ENCODE data around the gene LEAP2.
A peak's percentile ranks its signal among the peaks of the same experiment; 100 is the strongest.

The LEAP2 gene

DNA sequence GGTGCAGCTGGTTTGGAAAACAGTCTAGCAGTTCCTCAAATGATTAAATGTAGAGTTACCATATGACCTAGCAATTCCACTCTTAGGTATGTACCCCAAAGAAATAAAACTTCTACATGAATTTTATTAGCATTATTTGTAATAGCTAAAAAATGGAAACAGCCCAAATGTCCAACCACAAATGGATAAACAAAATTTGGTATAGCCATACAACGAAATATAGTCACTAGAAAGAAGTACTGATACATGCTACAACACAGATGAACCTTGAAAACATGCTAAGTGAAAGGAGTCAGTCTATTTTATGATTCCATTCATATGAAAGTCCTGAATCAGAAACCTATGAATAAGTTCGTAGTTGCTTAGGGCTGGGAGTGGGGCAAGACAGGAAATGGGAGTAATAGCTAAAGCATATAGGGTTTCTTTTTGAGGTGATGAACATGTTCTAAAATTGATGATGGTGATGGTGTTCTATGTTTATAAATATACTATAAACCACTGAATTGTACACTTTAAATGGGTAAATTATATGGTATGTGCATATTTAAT is 13.5 kb upstream of the LEAP2 start:
- peaks cover under 1% of the 10 kb centered on the region for H3K27me3 Mint-ChIP-seq
- H3K4me1 Mint-ChIP-seq (ENCODE audit: low read depth) = peaks cover 2% of the 10 kb centered on the region
- DNase-seq = no peak
- no peak overlapping the region for H3K4me3 Mint-ChIP-seq
- H3K36me3 Mint-ChIP-seq (ENCODE audit: low read depth) = no peaks in the 10 kb centered on the region
- H3K27ac Mint-ChIP-seq = no peak overlapping the region
- H3K9me3 Mint-ChIP-seq = no peaks in the 10 kb centered on the region

DNA sequence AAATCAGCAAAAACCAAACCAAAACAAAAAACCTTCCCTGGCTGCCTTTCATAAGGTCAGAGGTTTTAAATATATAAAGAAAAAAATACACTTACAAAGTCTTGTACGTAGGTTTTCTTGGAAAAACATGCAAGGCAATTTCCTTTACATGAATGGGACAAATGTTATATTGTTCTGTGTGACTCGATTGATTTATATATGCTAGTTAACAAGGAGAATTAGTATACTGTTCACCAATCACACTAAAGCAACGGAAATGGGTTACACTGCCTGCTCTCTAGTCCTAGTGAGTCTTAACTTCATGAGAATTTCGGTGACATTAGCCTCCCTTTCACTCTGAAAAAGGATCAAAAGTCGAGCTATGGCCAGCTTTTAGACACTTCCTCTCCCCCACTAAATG is 12.7 kb upstream of the LEAP2 start:
- H3K9me3 Mint-ChIP-seq = no peaks in the 10 kb centered on the region

DNA sequence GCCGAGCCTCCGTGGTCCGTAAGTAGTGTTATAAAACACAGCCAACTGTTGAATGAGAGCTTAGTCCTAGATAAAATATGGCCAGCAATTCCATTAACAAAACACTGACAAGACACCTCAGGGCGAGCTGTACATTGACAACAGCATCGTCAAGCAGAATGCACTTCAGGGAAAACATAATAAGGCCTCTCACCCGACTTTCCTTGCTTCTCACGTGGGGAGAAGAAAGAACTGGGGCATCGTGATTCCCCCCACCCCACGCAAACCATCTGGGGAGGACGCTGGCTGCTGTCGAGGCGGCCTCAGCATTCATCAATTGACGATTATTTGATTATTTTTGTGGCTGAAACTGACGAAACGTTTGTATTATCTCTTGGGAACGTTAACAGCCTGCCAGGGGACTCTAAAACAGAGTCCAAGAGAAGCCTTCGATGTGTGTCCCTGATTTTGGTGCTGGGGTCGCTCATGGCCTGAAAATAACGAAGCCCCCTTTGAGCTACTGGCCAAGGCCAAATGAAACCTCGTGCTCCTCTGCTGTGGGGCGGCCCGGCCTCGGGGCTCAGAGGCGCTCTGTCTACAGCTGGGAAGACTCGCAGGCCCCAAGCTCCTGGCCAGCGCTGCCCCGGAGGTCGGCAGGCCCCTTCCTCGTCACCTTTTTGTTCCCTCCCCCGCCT is 7.7 kb upstream of the LEAP2 start:
- H3K4me3 Mint-ChIP-seq = peak overlapping the region; percentile 100
- peaks cover 32% of the 10 kb centered on the region for H3K4me1 Mint-ChIP-seq (ENCODE audit: low read depth)
- H3K9me3 Mint-ChIP-seq = no peaks in the 10 kb centered on the region
- H3K36me3 Mint-ChIP-seq (ENCODE audit: low read depth) = peaks cover 43% of the 10 kb centered on the region
- H3K27me3 Mint-ChIP-seq = no peaks in the 10 kb centered on the region
- no peak for DNase-seq
- peak overlapping the region; percentile 100 for H3K27ac Mint-ChIP-seq

More for the DNA sequence above, 12.7 kb upstream of the LEAP2 start:
- H3K27me3 Mint-ChIP-seq = no peaks in the 10 kb centered on the region
- H3K4me1 Mint-ChIP-seq (ENCODE audit: low read depth) = peaks cover 8% of the 10 kb centered on the region
- H3K4me3 Mint-ChIP-seq = no peak overlapping the region
- H3K27ac Mint-ChIP-seq = no peak overlapping the region
- no peak for DNase-seq
- H3K36me3 Mint-ChIP-seq (ENCODE audit: low read depth) = no peaks in the 10 kb centered on the region

DNA sequence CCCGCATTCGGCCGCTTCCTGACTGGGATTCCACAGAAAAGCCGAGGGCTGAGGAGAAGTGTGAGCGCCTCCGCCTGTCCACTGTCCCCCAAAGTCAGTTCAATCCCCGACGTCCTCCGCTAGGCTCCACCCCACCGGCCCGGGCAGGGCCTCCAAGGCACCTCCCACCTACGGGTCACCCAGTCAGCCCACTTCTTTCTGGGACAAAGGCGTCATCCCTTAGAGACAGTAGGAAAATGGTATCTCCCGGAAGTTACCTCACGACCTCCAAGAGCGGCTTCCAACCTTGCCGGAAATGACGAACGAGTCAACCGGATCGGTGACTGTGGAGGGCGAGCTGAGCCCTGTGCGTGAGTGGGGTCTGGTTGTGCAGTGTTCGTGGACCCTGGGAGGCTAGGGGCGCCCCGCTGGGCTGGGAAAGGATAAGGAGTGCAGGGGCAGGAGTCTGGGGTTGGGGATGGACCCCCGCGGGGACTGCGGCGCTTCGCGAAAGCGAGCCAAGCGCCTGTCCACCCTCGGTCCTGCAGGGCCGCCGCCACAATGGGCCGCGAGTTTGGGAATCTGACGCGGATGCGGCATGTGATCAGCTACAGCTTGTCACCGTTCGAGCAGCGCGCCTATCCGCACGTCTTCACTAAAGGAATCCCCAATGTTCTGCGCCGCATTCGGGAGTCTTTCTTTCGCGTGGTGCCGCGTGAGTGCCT is 7.0 kb upstream of the LEAP2 start, which contains the start of the genes GDF9 and UQCRQ:
Gene GDF9 (minus strand): TSS at position 128 of the 704 bp plus-strand sequence. CDS start 1,936 bp downstream, outside the sequence.
Gene UQCRQ (plus strand): TSS at position 301 of the 704 bp plus-strand sequence. CDS start 240 bp downstream, at position 541.
- peak within 1 kb of the TSS; percentile 100 for H3K4me3 Mint-ChIP-seq
- no peaks in the 10 kb centered on the region for H3K9me3 Mint-ChIP-seq
- peak; percentile 90 for DNase-seq
- peaks cover 35% of the 10 kb centered on the region for H3K4me1 Mint-ChIP-seq (ENCODE audit: low read depth)
- H3K27ac Mint-ChIP-seq = peak within 1 kb of the TSS; percentile 100
- H3K36me3 Mint-ChIP-seq (ENCODE audit: low read depth) = peaks cover 49% of the 10 kb centered on the region
- no peaks in the 10 kb centered on the region for H3K27me3 Mint-ChIP-seq

DNA sequence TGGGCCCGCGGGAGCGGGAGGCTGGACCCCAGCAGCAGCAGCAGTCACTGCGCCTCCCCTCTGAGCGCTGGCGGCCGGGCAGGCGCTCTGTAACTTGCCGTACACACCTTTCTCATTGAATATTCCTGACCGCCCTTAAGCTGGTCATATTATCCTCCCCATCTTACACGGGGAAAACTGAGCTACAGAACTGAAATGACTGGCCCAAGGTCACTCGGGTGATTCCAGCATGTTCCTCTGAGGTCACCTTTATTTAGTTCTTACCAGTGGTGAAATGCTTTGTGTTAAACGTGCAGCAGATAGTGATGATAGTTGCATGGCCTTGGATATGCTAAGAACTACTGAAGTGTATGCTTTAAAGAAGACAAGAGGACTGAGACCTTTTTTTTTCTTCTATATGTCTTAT is 6.4 kb upstream of the LEAP2 start:
- Mint-ChIP-seq H3K4me1 (ENCODE audit: low read depth) (peaks cover 35% of the 10 kb centered on the region), H3K4me3 (peak overlapping the region; percentile 100), H3K27me3 (no peaks in the 10 kb centered on the region), H3K36me3 (ENCODE audit: low read depth) (peaks cover 55% of the 10 kb centered on the region), H3K9me3 (no peaks in the 10 kb centered on the region), H3K27ac (peak overlapping the region; percentile 100)
- no peak for DNase-seq

DNA sequence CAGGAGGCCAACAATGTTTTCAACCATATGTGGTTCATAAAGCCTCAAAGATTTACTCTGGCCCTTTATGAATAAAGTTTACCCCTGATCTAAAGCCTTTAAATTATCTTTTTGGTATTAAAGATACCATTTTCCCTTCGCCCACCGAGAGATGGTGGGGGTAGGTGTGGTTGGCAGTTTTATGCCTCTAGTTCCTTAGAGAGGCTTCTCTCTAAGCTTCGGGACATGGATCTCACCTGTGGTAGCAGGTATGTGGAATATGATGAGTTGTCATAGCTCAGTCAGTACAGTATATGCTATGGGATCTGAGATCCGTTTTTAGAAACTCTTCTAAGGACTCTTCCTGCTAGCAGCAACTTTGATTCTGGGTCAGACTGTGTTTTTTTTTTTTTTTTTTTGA is 4.7 kb upstream of the LEAP2 start:
- H3K36me3 Mint-ChIP-seq (ENCODE audit: low read depth) = peaks cover 72% of the 10 kb centered on the region
- H3K27me3 Mint-ChIP-seq = no peaks in the 10 kb centered on the region
- DNase-seq = no peak
- H3K4me1 Mint-ChIP-seq (ENCODE audit: low read depth) = peaks cover 35% of the 10 kb centered on the region
- no peaks in the 10 kb centered on the region for H3K9me3 Mint-ChIP-seq
- peak overlapping the region; percentile 100 for H3K27ac Mint-ChIP-seq
- H3K4me3 Mint-ChIP-seq = peak overlapping the region; percentile 100

DNA sequence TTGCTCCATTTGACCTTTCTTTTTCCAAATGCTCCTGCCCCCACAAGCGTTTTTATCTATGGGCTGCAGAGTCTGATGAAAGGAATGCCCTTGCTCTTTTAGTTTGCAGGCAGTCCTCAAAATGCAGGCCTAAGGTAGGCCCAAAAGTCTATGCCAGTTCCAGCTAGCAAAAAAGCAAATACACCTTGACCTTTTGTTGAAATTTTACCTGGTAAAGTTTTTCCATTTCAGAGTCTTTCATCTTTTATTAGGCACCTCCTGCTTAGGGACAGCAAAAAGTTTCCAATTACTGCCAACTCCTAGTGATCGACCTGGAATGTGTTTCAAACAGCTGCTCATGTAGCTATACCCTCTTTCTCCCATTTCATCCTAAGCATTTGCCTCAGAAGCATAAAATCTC is 2.7 kb upstream of the LEAP2 start:
- H3K27ac Mint-ChIP-seq = peak overlapping the region; percentile 75
- H3K36me3 Mint-ChIP-seq (ENCODE audit: low read depth) = peaks cover 86% of the 10 kb centered on the region
- no peaks in the 10 kb centered on the region for H3K9me3 Mint-ChIP-seq
- H3K27me3 Mint-ChIP-seq = no peaks in the 10 kb centered on the region
- H3K4me1 Mint-ChIP-seq (ENCODE audit: low read depth) = peaks cover 28% of the 10 kb centered on the region
- no peak overlapping the region for H3K4me3 Mint-ChIP-seq
- no peak for DNase-seq

DNA sequence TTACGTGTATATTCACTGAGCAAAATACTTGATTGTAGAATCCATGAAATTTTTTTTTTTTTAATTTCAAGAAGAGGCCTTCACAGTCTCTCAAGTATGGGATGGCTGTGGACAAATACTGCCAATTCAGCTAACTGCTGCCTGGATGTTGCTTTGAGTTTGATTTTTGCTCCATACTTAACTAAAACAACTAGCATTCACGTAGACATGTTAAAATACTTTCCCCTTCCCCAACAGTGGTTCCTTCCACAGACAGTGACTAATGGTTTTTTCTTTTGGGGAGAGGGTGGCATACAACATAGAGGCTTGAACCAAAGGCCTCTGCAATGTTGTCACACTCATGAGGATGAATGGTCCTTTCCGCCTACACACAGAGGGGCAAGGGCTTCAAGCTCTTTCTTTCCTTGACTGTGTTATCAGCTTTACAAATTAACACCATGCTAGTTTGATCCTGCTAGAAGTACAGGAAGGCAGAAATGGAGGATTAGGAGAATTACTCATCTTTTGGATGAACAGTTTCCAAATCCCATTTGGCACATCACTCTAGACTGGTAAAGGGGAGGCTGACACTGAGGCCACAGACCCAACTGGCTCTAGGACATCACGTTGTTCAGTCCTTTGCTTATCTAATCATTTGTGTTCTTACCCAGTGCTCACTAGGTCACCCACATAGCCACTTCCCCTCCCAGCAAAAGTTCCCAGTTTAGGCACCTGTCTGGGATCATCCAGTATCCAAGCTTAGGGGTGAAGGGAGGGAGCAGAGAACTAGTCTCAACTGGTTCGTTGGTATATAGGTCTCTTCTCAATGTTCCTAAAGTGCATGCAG is 1.8 kb upstream of the LEAP2 start:
- Mint-ChIP-seq H3K4me1 (ENCODE audit: low read depth) (peaks cover 21% of the 10 kb centered on the region), H3K27ac (peak overlapping the region; percentile 75), H3K4me3 (no peak overlapping the region), H3K36me3 (ENCODE audit: low read depth) (peaks cover 87% of the 10 kb centered on the region), H3K27me3 (no peaks in the 10 kb centered on the region), H3K9me3 (no peaks in the 10 kb centered on the region)
- no peak for DNase-seq

DNA sequence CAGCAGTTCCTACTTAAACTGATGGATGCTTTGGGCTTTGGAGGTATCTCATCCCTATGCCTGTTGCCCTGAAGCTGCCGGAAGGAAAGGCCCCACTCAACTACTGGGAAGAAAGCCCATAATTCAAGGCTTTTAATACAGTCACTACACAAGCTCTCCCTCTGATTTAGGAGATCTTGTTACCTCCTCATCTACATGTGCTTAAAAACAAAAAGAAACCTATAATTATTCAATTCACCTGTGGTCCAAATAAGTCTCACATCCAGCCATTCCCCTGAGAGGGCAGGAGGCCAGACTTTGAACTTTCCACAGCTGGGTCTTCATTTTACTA is 715 bp upstream of the LEAP2 start:
- no peak overlapping the region for H3K4me3 Mint-ChIP-seq
- H3K27me3 Mint-ChIP-seq = no peaks in the 10 kb centered on the region
- peaks cover 14% of the 10 kb centered on the region for H3K4me1 Mint-ChIP-seq (ENCODE audit: low read depth)
- H3K27ac Mint-ChIP-seq = peak overlapping the region; percentile 44
- H3K36me3 Mint-ChIP-seq (ENCODE audit: low read depth) = peaks cover 83% of the 10 kb centered on the region
- DNase-seq = no peak
- H3K9me3 Mint-ChIP-seq = no peaks in the 10 kb centered on the region

DNA sequence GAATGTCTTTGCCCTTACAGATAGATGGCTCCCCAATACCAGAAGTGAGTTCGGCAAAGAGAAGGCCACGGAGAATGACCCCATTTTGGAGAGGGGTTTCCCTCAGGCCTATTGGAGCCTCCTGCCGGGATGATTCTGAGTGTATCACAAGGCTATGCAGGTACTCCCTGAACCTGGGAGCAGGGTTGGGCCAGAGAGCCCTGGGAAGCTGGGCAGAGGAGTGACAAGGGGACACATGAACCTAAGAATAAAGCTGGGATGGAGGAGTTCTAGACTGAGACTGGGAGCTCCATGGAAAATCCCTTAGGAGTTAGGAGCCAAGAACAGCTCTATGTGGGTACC is 433 bp downstream of the LEAP2 start:
- Mint-ChIP-seq H3K9me3 (no peaks in the 10 kb centered on the region), H3K4me1 (ENCODE audit: low read depth) (peaks cover 4% of the 10 kb centered on the region), H3K27me3 (no peaks in the 10 kb centered on the region), H3K27ac (peak overlapping the region; percentile 13), H3K4me3 (no peak overlapping the region), H3K36me3 (ENCODE audit: low read depth) (peaks cover 83% of the 10 kb centered on the region)
- no peak for DNase-seq

DNA sequence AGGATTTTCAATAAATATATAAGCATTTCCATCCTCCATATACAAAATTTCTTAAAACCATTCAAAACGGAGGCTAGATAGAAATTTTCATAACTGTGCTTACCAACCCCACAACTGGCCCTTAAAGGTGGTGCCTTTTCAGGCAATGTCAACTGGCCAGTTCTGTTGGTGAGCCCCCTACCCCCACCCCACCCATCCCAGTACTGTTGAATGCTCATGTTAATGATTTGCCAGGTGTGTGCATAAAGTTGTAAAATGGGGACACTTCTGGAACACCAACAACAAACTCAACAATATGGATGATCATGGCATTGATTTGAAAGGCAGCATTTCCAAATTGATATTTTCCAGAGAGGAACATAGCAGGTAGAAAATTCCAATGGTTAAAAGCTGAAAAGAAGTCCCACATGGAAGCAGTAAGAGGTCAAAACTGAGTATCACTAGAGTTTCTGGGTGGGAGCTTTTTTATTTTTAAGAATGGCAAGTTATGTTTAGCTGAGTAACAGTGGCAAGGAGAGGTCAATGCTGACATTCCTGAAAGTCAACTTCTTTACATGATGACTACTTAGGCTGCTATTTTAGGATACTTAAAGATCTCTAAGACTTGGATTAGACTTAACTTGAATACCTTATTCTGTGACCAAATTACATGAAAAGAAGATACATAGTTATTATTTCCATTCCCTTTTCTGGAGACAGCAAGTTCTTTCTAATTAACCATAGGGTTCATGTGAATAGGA is 2.7 kb downstream of the LEAP2 start:
- Mint-ChIP-seq H3K36me3 (ENCODE audit: low read depth) (peaks cover 83% of the 10 kb centered on the region), H3K27ac (peak overlapping the region; percentile 2), H3K4me3 (no peak overlapping the region), H3K9me3 (no peaks in the 10 kb centered on the region), H3K4me1 (ENCODE audit: low read depth) (no peaks in the 10 kb centered on the region), H3K27me3 (no peaks in the 10 kb centered on the region)
- no peak for DNase-seq

DNA sequence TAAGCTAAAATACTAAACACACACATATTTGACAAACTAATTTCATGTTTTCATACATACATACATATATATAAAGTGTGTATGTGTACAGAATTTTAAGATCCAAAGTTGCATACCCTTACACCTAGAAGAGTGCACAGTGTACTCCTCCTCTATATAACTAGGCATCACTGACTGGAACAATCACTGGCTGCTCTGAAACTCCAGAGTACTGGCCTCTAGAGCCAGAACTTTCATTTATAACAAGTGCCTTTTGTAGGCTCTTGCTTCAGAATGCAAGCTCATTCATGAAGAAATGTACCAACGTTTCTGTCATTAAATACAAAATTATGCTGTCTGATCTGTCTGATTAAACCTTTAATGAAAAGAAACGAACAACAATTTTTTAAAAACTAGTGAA is 4.0 kb downstream of the LEAP2 start:
- no peak for DNase-seq
- Mint-ChIP-seq H3K27me3 (no peaks in the 10 kb centered on the region), H3K27ac (no peak overlapping the region), H3K36me3 (ENCODE audit: low read depth) (peaks cover 81% of the 10 kb centered on the region), H3K9me3 (no peaks in the 10 kb centered on the region), H3K4me3 (no peak overlapping the region), H3K4me1 (ENCODE audit: low read depth) (no peaks in the 10 kb centered on the region)

DNA sequence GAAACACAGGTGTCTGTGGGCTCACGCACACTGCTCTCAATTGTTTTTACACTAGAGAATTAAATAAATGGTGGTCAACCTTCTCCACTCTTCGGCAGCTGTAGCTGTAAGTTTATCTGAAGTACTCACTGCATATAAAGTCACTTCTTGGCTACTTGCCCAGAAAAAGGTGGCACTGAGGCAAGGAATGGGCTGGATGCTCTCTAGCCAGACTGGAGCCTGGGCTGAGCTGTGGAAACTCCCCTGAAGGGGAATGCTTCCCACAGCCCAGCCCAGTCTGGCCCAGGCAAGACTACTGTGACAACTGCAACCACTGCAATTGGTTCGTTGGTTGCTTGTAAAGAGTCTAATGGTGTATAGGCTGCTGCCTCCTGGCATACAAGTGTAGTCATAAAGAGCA is 4.5 kb downstream of the LEAP2 start:
- peaks cover 79% of the 10 kb centered on the region for H3K36me3 Mint-ChIP-seq (ENCODE audit: low read depth)
- H3K9me3 Mint-ChIP-seq = no peaks in the 10 kb centered on the region
- H3K27me3 Mint-ChIP-seq = no peaks in the 10 kb centered on the region
- no peak for DNase-seq
- H3K4me1 Mint-ChIP-seq (ENCODE audit: low read depth) = no peaks in the 10 kb centered on the region
- H3K4me3 Mint-ChIP-seq = no peak overlapping the region
- peak overlapping the region; percentile 9 for H3K27ac Mint-ChIP-seq

DNA sequence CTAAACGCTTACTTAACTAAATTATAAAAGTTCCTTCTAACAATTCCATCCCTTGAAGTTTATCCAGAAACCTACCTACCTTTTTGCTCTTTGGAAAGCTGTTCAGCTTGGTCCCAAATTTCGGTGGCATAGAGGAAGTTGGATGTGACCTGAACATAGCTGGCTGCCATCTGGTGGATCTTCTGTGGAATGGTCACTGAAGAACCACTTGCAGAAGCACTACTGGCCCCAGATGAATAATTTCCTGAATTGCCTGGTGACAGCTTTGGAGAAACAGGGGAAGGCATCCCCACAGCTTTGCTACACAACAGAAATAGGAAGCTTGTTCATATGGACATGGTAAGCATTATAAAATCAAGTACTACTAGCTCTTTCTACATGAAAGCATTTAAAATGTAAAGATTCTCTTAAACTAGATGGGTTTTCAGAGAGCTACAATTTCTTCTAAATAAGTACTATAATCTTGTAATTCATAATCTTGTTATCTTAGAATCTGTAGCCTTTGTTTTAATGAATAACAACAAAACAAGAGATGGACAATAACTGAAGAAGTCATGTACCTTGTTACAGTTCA is 9.9 kb downstream of the LEAP2 start:
- Mint-ChIP-seq H3K4me1 (ENCODE audit: low read depth) (peaks cover 11% of the 10 kb centered on the region), H3K36me3 (ENCODE audit: low read depth) (peaks cover 86% of the 10 kb centered on the region), H3K9me3 (no peaks in the 10 kb centered on the region), H3K27ac (peak overlapping the region; percentile 63), H3K27me3 (no peaks in the 10 kb centered on the region), H3K4me3 (no peak overlapping the region)
- no peak for DNase-seq
